Adrenal gland (tissue), 12 donors: ENCODE measurements around the gene SPDYE4. TPM values are rescaled to one million over a fixed set of nuclear protein-coding genes. Genes with fewer than 3 reads are reported as not detected.

Experiments
- DNase-seq, 7 donors: peaks; one replicate each; pipeline ENCODE4 v3.0.0-alpha.2; 2019 to 2020
- H3K27ac ChIP-seq, 5 donors: fragments of 200-600 bp; sonication (generic) in 4 of 5; 1 replicate in 3 of 5; 2 replicates in 2 of 5; pipeline versions ENCODE4 v1.5.1 to v1.8.0; 2016 to 2020; ENCODE audit warnings: mild to moderate bottlenecking in 1 of 5
- H3K27me3 ChIP-seq: fragments of 200-600 bp; 2 replicates; pipeline ENCODE4 v1.8.0; 2021
- H3K36me3 ChIP-seq, 2 donors: fragments of 200-600 bp; replicated peaks in 1 of 2; 1 replicate in 1 of 2; 2 replicates in 1 of 2; pipeline versions ENCODE4 v1.5.1 to v1.8.0; 2018 to 2022
- H3K4me1 ChIP-seq, 2 donors: fragments of 200-600 bp; replicated peaks in 1 of 2; 1 replicate in 1 of 2; 2 replicates in 1 of 2; pipeline versions ENCODE4 v1.5.1 to v1.8.0; 2018 to 2021
- H3K4me3 ChIP-seq, 4 donors: fragments of 200-600 bp; sonication (generic) in 3 of 4; one replicate each; pipeline ENCODE4 v1.5.1; 2016 to 2018
- H3K9me3 ChIP-seq, 3 donors: fragments of 200-600 bp; sonication (generic) in 1 of 3; replicated peaks in 1 of 3; 1 replicate in 2 of 3; 2 replicates in 1 of 3; pipeline versions ENCODE4 v1.5.1 to v1.8.0; 2016 to 2021
- POLR2A ChIP-seq, 2 donors: fragments of 450-650 bp; IDR thresholded peaks; one replicate each; pipeline ENCODE4 v1.6.1; 2017; ENCODE audit warnings: antibody characterized with exemption in 2 of 2, mild to moderate bottlenecking in 2 of 2, moderate library complexity in 1 of 2
- WGBS, 4 donors: extraction: QIAGEN DNeasy Blood & Tissue Kit in 2 of 4; methylation state at CpG; one replicate each; pipeline versions ENCODE4 v1.1.5 to v1.1.7; 2013 to 2017; 5-methylcytosine and 5-hydroxymethylcytosine counted together
- intact Hi-C, 2 donors: fragments of 100-400 bp; cut with DNase I; formaldehyde crosslinking; loops; one replicate each; pipeline versions ENCODE4 v1.14.1 to v1.15.0; 2022 to 2023
- polyA plus RNA-seq, 3 donors: library from polyadenylated mRNA; stranded (reverse); fragments of 200-250 nt in 2 of 3; fragments of 350-450 nt in 1 of 3; fragmentation: Illumina TruSeq in 1 of 3; extraction: RNeasy Lipid Tissue Mini Kit (QIAGEN cat#74804) in 1 of 3; gene quantifications; one replicate each; pipeline ENCODE4 v1.2.3, GENCODE V29; 2013 to 2014
- total RNA-seq, 9 donors: library from RNA; depleted of rRNA in 4 of 9; stranded (reverse); fragments of >200 nt in 4 of 9; fragments of 120-200 nt in 1 of 9; fragmentation: NEBNext Ultra II Directional in 1 of 9; extraction: Animal tissue kit (Norgen Biotek cat#: 25700) in 1 of 9; gene quantifications; one replicate each; pipeline versions ENCODE4 v1.1.0 to v1.2.4, GENCODE V29; 2013 to 2023
- TF ChIP-seq, protein P1 (sequence below), 6 experiments: fragments of 450-650 bp in 4 of 6; fragments of 200-600 bp in 2 of 6; sonication (generic) in 1 of 6; IDR thresholded peaks; 1 replicate in 5 of 6; 2 replicates in 1 of 6; pipeline versions ENCODE4 v1.5.1 to v1.8.0; 2016 to 2021; ENCODE audit warnings: antibody characterized with exemption in 6 of 6, mild to moderate bottlenecking in 2 of 6, moderate library complexity in 1 of 6
- donor health status: healthy with polysubstance abuse.
- donor health status: Bipolar disorder and iron deficiency.
- donor health status: DM: yes; HTN: yes; CAD: no.
- donor health status: DM: no; HTN: no; CAD: no.
- donor health status: DM: no; HTN: no; CAD: no.
- donor health status: DM: yes; HTN: yes; CAD: no.

Gene SPDYE4
- total and polyA plus RNA-seq, 12 donors = not detected

GRCh38 chr17:8781776-8782175, 23.4 kb upstream of the SPDYE4 start:
- intact Hi-C loops = no loop called here
- no peak for TF ChIP-seq POLR2A (IDR thresholded peaks at IDR 0.05)
- TF ChIP-seq, protein P1, sequence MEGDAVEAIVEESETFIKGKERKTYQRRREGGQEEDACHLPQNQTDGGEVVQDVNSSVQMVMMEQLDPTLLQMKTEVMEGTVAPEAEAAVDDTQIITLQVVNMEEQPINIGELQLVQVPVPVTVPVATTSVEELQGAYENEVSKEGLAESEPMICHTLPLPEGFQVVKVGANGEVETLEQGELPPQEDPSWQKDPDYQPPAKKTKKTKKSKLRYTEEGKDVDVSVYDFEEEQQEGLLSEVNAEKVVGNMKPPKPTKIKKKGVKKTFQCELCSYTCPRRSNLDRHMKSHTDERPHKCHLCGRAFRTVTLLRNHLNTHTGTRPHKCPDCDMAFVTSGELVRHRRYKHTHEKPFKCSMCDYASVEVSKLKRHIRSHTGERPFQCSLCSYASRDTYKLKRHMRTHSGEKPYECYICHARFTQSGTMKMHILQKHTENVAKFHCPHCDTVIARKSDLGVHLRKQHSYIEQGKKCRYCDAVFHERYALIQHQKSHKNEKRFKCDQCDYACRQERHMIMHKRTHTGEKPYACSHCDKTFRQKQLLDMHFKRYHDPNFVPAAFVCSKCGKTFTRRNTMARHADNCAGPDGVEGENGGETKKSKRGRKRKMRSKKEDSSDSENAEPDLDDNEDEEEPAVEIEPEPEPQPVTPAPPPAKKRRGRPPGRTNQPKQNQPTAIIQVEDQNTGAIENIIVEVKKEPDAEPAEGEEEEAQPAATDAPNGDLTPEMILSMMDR (IDR thresholded peaks at IDR 0.05) = no peak
- 75 to 84% (median 82%) methylated on average over 4 of the region's 4 CpGs for WGBS, 4 donors

DNA sequence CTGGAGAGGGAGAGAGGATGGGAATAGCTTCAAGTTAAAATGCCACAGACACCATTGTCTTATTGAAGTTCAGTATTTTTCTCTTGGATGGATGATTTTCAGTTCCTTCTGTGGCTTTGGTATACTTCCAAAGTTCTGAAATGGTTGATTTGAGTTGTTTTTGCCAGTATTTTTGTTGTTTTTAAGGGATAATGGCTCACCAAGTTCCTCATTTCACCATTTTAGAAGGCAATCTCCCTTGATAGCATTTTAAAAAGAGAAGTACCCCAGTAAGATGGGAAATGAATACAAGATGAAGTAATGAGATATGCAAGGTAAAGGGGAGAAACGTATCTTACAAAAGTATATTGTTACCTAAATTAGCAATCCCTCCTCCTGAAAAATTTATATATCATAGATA, 18.5 kb upstream of the SPDYE4 start:
- no peaks in the 10 kb centered on the region for H3K9me3 ChIP-seq
- no peak overlapping the region for H3K27ac ChIP-seq
- 46 to 78% (median 52%) methylated on average over 1 of the region's 1 CpG for WGBS, 4 donors
- H3K4me3 ChIP-seq = no peak overlapping the region
- intact Hi-C loops = no loop called here
- H3K27me3 ChIP-seq = no peaks in the 10 kb centered on the region
- no peak for TF ChIP-seq POLR2A (IDR thresholded peaks at IDR 0.05)
- TF ChIP-seq, protein P1 (IDR thresholded peaks at IDR 0.05) = no peak
- DNase-seq = no peak
- H3K4me1 ChIP-seq = peaks cover 0 to 5% of the 10 kb centered on the region in 2 donors
- H3K36me3 ChIP-seq = no peaks in the 10 kb centered on the region

More at GRCh38 chr17:8781776-8782175, 23.4 kb upstream of the SPDYE4 start:
- no peaks in the 10 kb centered on the region for H3K9me3 ChIP-seq
- no peaks in the 10 kb centered on the region for H3K36me3 ChIP-seq
- H3K4me3 ChIP-seq = no peak overlapping the region
- no peak for DNase-seq
- H3K27ac ChIP-seq = no peak overlapping the region
- H3K4me1 ChIP-seq = peaks cover 0 to 5% of the 10 kb centered on the region in 2 donors
- H3K27me3 ChIP-seq = no peaks in the 10 kb centered on the region

GRCh38 chr17:8776248-8776647, 17.9 kb upstream of the SPDYE4 start:
- TF ChIP-seq, protein P1 (IDR thresholded peaks at IDR 0.05) = no peak
- TF ChIP-seq POLR2A (IDR thresholded peaks at IDR 0.05) = no peak
- intact Hi-C loops = no loop called here
- no peaks in the 10 kb centered on the region for H3K27me3 ChIP-seq
- H3K9me3 ChIP-seq = no peaks in the 10 kb centered on the region
- H3K36me3 ChIP-seq = no peaks in the 10 kb centered on the region
- H3K4me3 ChIP-seq = no peak overlapping the region
- peaks cover 0 to 5% of the 10 kb centered on the region in 2 donors for H3K4me1 ChIP-seq
- H3K27ac ChIP-seq = no peak overlapping the region
- no peak for DNase-seq

DNA sequence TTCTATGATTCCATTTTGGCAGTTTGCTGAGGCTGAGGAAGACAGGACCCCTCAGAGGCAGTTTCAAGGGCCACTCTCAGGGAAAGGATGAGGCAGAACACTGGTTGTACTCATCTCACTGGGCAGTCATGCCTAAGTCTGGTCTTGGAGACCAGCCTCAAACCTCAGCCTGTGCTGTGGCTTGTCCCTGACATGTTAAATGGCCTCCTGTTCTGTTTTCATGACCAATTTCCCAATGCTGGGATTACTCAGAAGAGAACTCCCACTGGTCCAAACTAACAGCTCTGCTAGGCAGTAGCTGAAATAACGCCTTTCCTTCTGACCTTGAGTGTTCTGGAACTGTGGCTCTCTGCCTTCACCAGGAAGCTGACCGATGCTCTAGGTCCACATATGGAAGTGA, 8.4 kb upstream of the SPDYE4 start:
- intact Hi-C loops = no loop called here
- Histone ChIP-seq H3K36me3 (no peaks in the 10 kb centered on the region), H3K4me3 (no peak overlapping the region), H3K4me1 (no peaks in the 10 kb centered on the region), H3K9me3 (no peaks in the 10 kb centered on the region), H3K27me3 (no peaks in the 10 kb centered on the region), H3K27ac (no peak overlapping the region)
- 69 to 78% (median 76%) methylated on average over 2 of the region's 2 CpGs for WGBS, 4 donors
- TF ChIP-seq, protein P1 (IDR thresholded peaks at IDR 0.05) = no peak
- no peak for TF ChIP-seq POLR2A (IDR thresholded peaks at IDR 0.05)
- no peak for DNase-seq
